ENCODE results near the gene DNAJC21.

Gene DNAJC21

GRCh38 chr5:34929134-34929719 is at the start of gene DNAJC21:
TSS of gene DNAJC21 (plus strand) at chr5:34929559. CDS start at chr5:34929820, 261 bp downstream.
- DNase-seq (ENCODE audit: low read depth): peak; percentile 98
- H3K4me3 ChIP-seq (ENCODE audit: low read depth, low read length): peak within 1 kb of the TSS; percentile 88
- TF ChIP-seq CTCF (IDR thresholded peaks at IDR 0.05; ENCODE audit: insufficient read depth, low read depth, low read length, missing control alignments): no peak

- TF ChIP-seq CTCF (IDR thresholded peaks at IDR 0.05; ENCODE audit: insufficient read depth, low read depth, low read length, missing control alignments): no peak
- DNase-seq (ENCODE audit: low read depth): no peak
- no peak overlapping the region for H3K4me3 ChIP-seq (ENCODE audit: low read depth, low read length)
Measured at GRCh38 chr5:34881246-34881645, 48.1 kb upstream of the DNAJC21 start.

GRCh38 chr5:34886392-34887119 is 42.8 kb upstream of the DNAJC21 start:
- no peak for TF ChIP-seq CTCF (IDR thresholded peaks at IDR 0.05; ENCODE audit: insufficient read depth, low read depth, low read length, missing control alignments)
- DNase-seq (ENCODE audit: low read depth): no peak
- no peak overlapping the region for H3K4me3 ChIP-seq (ENCODE audit: low read depth, low read length)

- TF ChIP-seq CTCF (IDR thresholded peaks at IDR 0.05; ENCODE audit: insufficient read depth, low read depth, low read length, missing control alignments): no peak
- H3K4me3 ChIP-seq (ENCODE audit: low read depth, low read length): no peak overlapping the region
- DNase-seq (ENCODE audit: low read depth): no peak
Measured at GRCh38 chr5:34889394-34889793, 40.0 kb upstream of the DNAJC21 start.

- no peak for DNase-seq (ENCODE audit: low read depth)
- TF ChIP-seq CTCF (IDR thresholded peaks at IDR 0.05; ENCODE audit: insufficient read depth, low read depth, low read length, missing control alignments): no peak
- no peak overlapping the region for H3K4me3 ChIP-seq (ENCODE audit: low read depth, low read length)
Measured at GRCh38 chr5:34891981-34892380, 37.4 kb upstream of the DNAJC21 start.

GRCh38 chr5:34892414-34892813 is 36.9 kb upstream of the DNAJC21 start:
- no peak for TF ChIP-seq CTCF (IDR thresholded peaks at IDR 0.05; ENCODE audit: insufficient read depth, low read depth, low read length, missing control alignments)
- no peak for DNase-seq (ENCODE audit: low read depth)
- H3K4me3 ChIP-seq (ENCODE audit: low read depth, low read length): no peak overlapping the region
